ENCODE results near the gene SHANK1.

SHANK1 gene

GRCh38 chr19:50667759-50668231 lies 51.8 kb downstream of the SHANK1 start:
- H3K27me3 ChIP-seq (ENCODE audit: control insufficient read depth, insufficient read depth, low read length) = no peaks in the 10 kb centered on the region
- no peak overlapping the region for H3K27ac ChIP-seq (ENCODE audit: low read length)
- no peak overlapping the region for H3K4me3 ChIP-seq (ENCODE audit: low read length)
- no CpG with 5 or more reads among the region's 58 CpGs for WGBS (ENCODE audit: insufficient coverage, insufficient read length)
- no peaks in the 10 kb centered on the region for H3K4me1 ChIP-seq (ENCODE audit: control insufficient read depth, insufficient read depth, low read length)
- H3K36me3 ChIP-seq (ENCODE audit: control insufficient read depth, insufficient read depth, low read length) = peaks cover 2% of the 10 kb centered on the region; the same call in 1 of the 2 replicates
- H3K9me3 ChIP-seq (ENCODE audit: control insufficient read depth, insufficient read depth, low read length) = peaks cover 13% of the 10 kb centered on the region
- DNase-seq (ENCODE audit: low read depth, low spot score) = no peak

GRCh38 chr19:50667177-50667758 lies 52.3 kb downstream of the SHANK1 start:
- peaks cover 11% of the 10 kb centered on the region for H3K9me3 ChIP-seq (ENCODE audit: control insufficient read depth, insufficient read depth, low read length)
- no CpG with 5 or more reads among the region's 56 CpGs for WGBS (ENCODE audit: insufficient coverage, insufficient read length)
- no peak overlapping the region for H3K4me3 ChIP-seq (ENCODE audit: low read length)
- no peaks in the 10 kb centered on the region for H3K27me3 ChIP-seq (ENCODE audit: control insufficient read depth, insufficient read depth, low read length)
- peaks cover 2% of the 10 kb centered on the region; the same call in 1 of the 2 replicates for H3K36me3 ChIP-seq (ENCODE audit: control insufficient read depth, insufficient read depth, low read length)
- no peak overlapping the region for H3K27ac ChIP-seq (ENCODE audit: low read length)
- H3K4me1 ChIP-seq (ENCODE audit: control insufficient read depth, insufficient read depth, low read length) = no peaks in the 10 kb centered on the region
- no peak for DNase-seq (ENCODE audit: low read depth, low spot score)

GRCh38 chr19:50666346-50667176 lies 53.0 kb downstream of the SHANK1 start:
- no peaks in the 10 kb centered on the region for H3K4me1 ChIP-seq (ENCODE audit: control insufficient read depth, insufficient read depth, low read length)
- H3K4me3 ChIP-seq (ENCODE audit: low read length) = no peak overlapping the region
- no peak for DNase-seq (ENCODE audit: low read depth, low spot score)
- no CpG with 5 or more reads among the region's 47 CpGs for WGBS (ENCODE audit: insufficient coverage, insufficient read length)
- H3K27me3 ChIP-seq (ENCODE audit: control insufficient read depth, insufficient read depth, low read length) = no peaks in the 10 kb centered on the region
- H3K36me3 ChIP-seq (ENCODE audit: control insufficient read depth, insufficient read depth, low read length) = peaks cover 2% of the 10 kb centered on the region; the same call in 1 of the 2 replicates
- peaks cover 13% of the 10 kb centered on the region for H3K9me3 ChIP-seq (ENCODE audit: control insufficient read depth, insufficient read depth, low read length)
- H3K27ac ChIP-seq (ENCODE audit: low read length) = no peak overlapping the region

- Histone ChIP-seq H3K4me3 (ENCODE audit: low read length) (no peak overlapping the region), H3K4me1 (ENCODE audit: control insufficient read depth, insufficient read depth, low read length) (no peaks in the 10 kb centered on the region), H3K9me3 (ENCODE audit: control insufficient read depth, insufficient read depth, low read length) (peaks cover 16% of the 10 kb centered on the region), H3K27me3 (ENCODE audit: control insufficient read depth, insufficient read depth, low read length) (no peaks in the 10 kb centered on the region), H3K27ac (ENCODE audit: low read length) (no peak overlapping the region), H3K36me3 (ENCODE audit: control insufficient read depth, insufficient read depth, low read length) (peaks cover 2% of the 10 kb centered on the region; the same call in 1 of the 2 replicates)
- no CpG with 5 or more reads among the region's 6 CpGs for WGBS (ENCODE audit: insufficient coverage, insufficient read length)
- DNase-seq (ENCODE audit: low read depth, low spot score) = no peak
These were observed 55.4 kb downstream of the SHANK1 start for GRCh38 chr19:50664204-50664603.

- Histone ChIP-seq H3K4me3 (ENCODE audit: low read length) (no peak overlapping the region), H3K9me3 (ENCODE audit: control insufficient read depth, insufficient read depth, low read length) (peaks cover 19% of the 10 kb centered on the region), H3K27me3 (ENCODE audit: control insufficient read depth, insufficient read depth, low read length) (no peaks in the 10 kb centered on the region), H3K4me1 (ENCODE audit: control insufficient read depth, insufficient read depth, low read length) (no peaks in the 10 kb centered on the region), H3K36me3 (ENCODE audit: control insufficient read depth, insufficient read depth, low read length) (peaks cover 2% of the 10 kb centered on the region; the same call in 1 of the 2 replicates), H3K27ac (ENCODE audit: low read length) (no peak overlapping the region)
- no CpG with 5 or more reads among the region's 1 CpG for WGBS (ENCODE audit: insufficient coverage, insufficient read length)
- no peak for DNase-seq (ENCODE audit: low read depth, low spot score)
These were observed 56.2 kb downstream of the SHANK1 start for GRCh38 chr19:50663482-50663790.

GRCh38 chr19:50662651-50663481 lies 56.7 kb downstream of the SHANK1 start:
- Histone ChIP-seq H3K4me1 (ENCODE audit: control insufficient read depth, insufficient read depth, low read length) (no peaks in the 10 kb centered on the region), H3K27me3 (ENCODE audit: control insufficient read depth, insufficient read depth, low read length) (no peaks in the 10 kb centered on the region), H3K36me3 (ENCODE audit: control insufficient read depth, insufficient read depth, low read length) (peaks cover under 1% of the 10 kb centered on the region; the same call in 1 of the 2 replicates), H3K9me3 (ENCODE audit: control insufficient read depth, insufficient read depth, low read length) (peaks cover 21% of the 10 kb centered on the region), H3K4me3 (ENCODE audit: low read length) (no peak overlapping the region), H3K27ac (ENCODE audit: low read length) (no peak overlapping the region)
- no peak for DNase-seq (ENCODE audit: low read depth, low spot score)
- 100% methylated on average over 2 of the region's 16 CpGs for WGBS (ENCODE audit: insufficient coverage, insufficient read length)

- no CpG with 5 or more reads among the region's 49 CpGs for WGBS (ENCODE audit: insufficient coverage, insufficient read length)
- no peaks in the 10 kb centered on the region for H3K4me1 ChIP-seq (ENCODE audit: control insufficient read depth, insufficient read depth, low read length)
- no peak overlapping the region for H3K27ac ChIP-seq (ENCODE audit: low read length)
- no peak overlapping the region for H3K4me3 ChIP-seq (ENCODE audit: low read length)
- H3K9me3 ChIP-seq (ENCODE audit: control insufficient read depth, insufficient read depth, low read length) = peaks cover 24% of the 10 kb centered on the region
- no peaks in the 10 kb centered on the region for H3K36me3 ChIP-seq (ENCODE audit: control insufficient read depth, insufficient read depth, low read length)
- no peaks in the 10 kb centered on the region for H3K27me3 ChIP-seq (ENCODE audit: control insufficient read depth, insufficient read depth, low read length)
- DNase-seq (ENCODE audit: low read depth, low spot score) = no peak
These were observed 57.6 kb downstream of the SHANK1 start for GRCh38 chr19:50661766-50662650.

- no CpG with 5 or more reads among the region's 10 CpGs for WGBS (ENCODE audit: insufficient coverage, insufficient read length)
- H3K36me3 ChIP-seq (ENCODE audit: control insufficient read depth, insufficient read depth, low read length) = no peaks in the 10 kb centered on the region
- H3K4me1 ChIP-seq (ENCODE audit: control insufficient read depth, insufficient read depth, low read length) = no peaks in the 10 kb centered on the region
- H3K9me3 ChIP-seq (ENCODE audit: control insufficient read depth, insufficient read depth, low read length) = peaks cover 24% of the 10 kb centered on the region
- DNase-seq (ENCODE audit: low read depth, low spot score) = no peak
- no peak overlapping the region for H3K27ac ChIP-seq (ENCODE audit: low read length)
- no peaks in the 10 kb centered on the region for H3K27me3 ChIP-seq (ENCODE audit: control insufficient read depth, insufficient read depth, low read length)
- H3K4me3 ChIP-seq (ENCODE audit: low read length) = no peak overlapping the region
These were observed 58.6 kb downstream of the SHANK1 start for GRCh38 chr19:50661023-50661422.

- WGBS (ENCODE audit: insufficient coverage, insufficient read length) = no CpG with 5 or more reads among the region's 6 CpGs
- no peaks in the 10 kb centered on the region for H3K36me3 ChIP-seq (ENCODE audit: control insufficient read depth, insufficient read depth, low read length)
- H3K4me3 ChIP-seq (ENCODE audit: low read length) = no peak overlapping the region
- H3K27ac ChIP-seq (ENCODE audit: low read length) = no peak overlapping the region
- H3K4me1 ChIP-seq (ENCODE audit: control insufficient read depth, insufficient read depth, low read length) = no peaks in the 10 kb centered on the region
- H3K27me3 ChIP-seq (ENCODE audit: control insufficient read depth, insufficient read depth, low read length) = no peaks in the 10 kb centered on the region
- no peak for DNase-seq (ENCODE audit: low read depth, low spot score)
- peaks cover 27% of the 10 kb centered on the region for H3K9me3 ChIP-seq (ENCODE audit: control insufficient read depth, insufficient read depth, low read length)
These were observed 59.6 kb downstream of the SHANK1 start for GRCh38 chr19:50660088-50660366.

All from iPS DF 6.9 (cell line).